ENCODE data around the gene DHX57. TPM values are rescaled to one million over a fixed set of nuclear protein-coding genes. Genes with fewer than 3 reads are reported as not detected.

Gene DHX57
- total and polyA plus RNA-seq, 2 donors (not counting 3 experiments of a cell fraction or from before 2014, with no cell fraction given), result 8.7 to 28.2 TPM

- Histone ChIP-seq H3K79me2 (ENCODE audit: control insufficient read depth, insufficient read depth, low read length) (no peaks in the 10 kb centered on the region), H3K36me3 (ENCODE audit: control insufficient read depth in 2 of 2, extremely low read depth in 1 of 2, insufficient read depth in 2 of 2, low read length in 2 of 2) (no peaks in the 10 kb centered on the region), H3K9ac (replicated peaks; ENCODE audit: extremely low read depth, insufficient read depth, low read length) (no peak overlapping the region), H2AFZ (ENCODE audit: low read depth, low read length) (no peak overlapping the region), H3K9me1 (replicated peaks; ENCODE audit: control insufficient read depth, extremely low read depth, insufficient read depth, low read length) (no peaks in the 10 kb centered on the region), H3K4me1 (ENCODE audit: control insufficient read depth, extremely low read depth, insufficient read depth, low read length) (no peaks in the 10 kb centered on the region), H3K27ac (ENCODE audit: insufficient read depth, low read depth, low read length) (no peak overlapping the region), H4K20me1 (replicated peaks; ENCODE audit: control insufficient read depth, extremely low read depth, insufficient read depth, low read length) (no peaks in the 10 kb centered on the region), H3K4me3 (replicated peaks in 1 of 3; ENCODE audit: insufficient read depth in 1 of 3, low read depth in 1 of 3, low read length in 3 of 3) (no peak overlapping the region), H3K27me3 (ENCODE audit: control insufficient read depth in 2 of 2, insufficient read depth in 2 of 2, low read length in 2 of 2) (no peaks in the 10 kb centered on the region), H3K4me2 (ENCODE audit: insufficient read depth, low read length) (no peak overlapping the region), H3K9me3 (replicated peaks; ENCODE audit: control insufficient read depth, insufficient read depth, low read length) (no peaks in the 10 kb centered on the region)
- dilution Hi-C loops (cut with MboI; ENCODE audit: extremely low pct_ligation_motif_present, low sequenced_read_pairs) (no loop called here), intact Hi-C loops (cut with micrococcal nuclease) (no loop called here)
- DNase-seq (ENCODE audit: low read depth, low spot score), result no peak
- ChIA-PET CTCF (no interaction called here), POLR2A (interaction anchor here (1.0 kb wide), 1 partner anchor 42 kb away, joined by 3 read pairs; the partner anchor contains the start of gene SRSF7)
- FAIRE-seq, result no peak
- no TSS peak for BruUV-seq (replicated peaks)
- TF ChIP-seq GATA2 (IDR thresholded peaks at IDR 0.05; ENCODE audit: insufficient read depth, insufficient read length, low read depth, low read length), result no peak
- TF ChIP-seq POLR2A (IDR thresholded peaks at IDR 0.05; ENCODE audit: low read depth, low read length), result no peak
- TF ChIP-seq MAX (IDR thresholded peaks at IDR 0.05; ENCODE audit: insufficient read depth, insufficient read length), result no peak
- TF ChIP-seq EZH2 (IDR thresholded peaks at IDR 0.05; ENCODE audit: borderline replicate concordance, low read depth, low read length, severe bottlenecking), result no peak
- no peak for TF ChIP-seq FOS (IDR thresholded peaks at IDR 0.05; ENCODE audit: borderline replicate concordance, insufficient read depth, low read length)
- no peak for TF ChIP-seq POLR2AphosphoS5 (IDR thresholded peaks at IDR 0.05; ENCODE audit: insufficient read depth, low read depth, low read length)
- TF ChIP-seq CTCF (IDR thresholded peaks at IDR 0.05; ENCODE audit: extremely low read depth in 1 of 2, insufficient read depth in 1 of 2, low read depth in 1 of 2, low read length in 2 of 2), result no peak
These were observed 82.2 kb downstream of the DHX57 start for GRCh38 chr2:38793511-38793910.
